GM12801 (cell line): ENCODE results near the gene CYB5D1.

Experiments
- CTCF ChIP-seq: IDR thresholded peaks from one replicate; pipeline ENCODE4 v1.5.1; 2011; ENCODE audit warnings: control low read depth; ENCODE audit not compliant: insufficient read length; ENCODE audit errors: extremely low read depth

Gene CYB5D1

DNA sequence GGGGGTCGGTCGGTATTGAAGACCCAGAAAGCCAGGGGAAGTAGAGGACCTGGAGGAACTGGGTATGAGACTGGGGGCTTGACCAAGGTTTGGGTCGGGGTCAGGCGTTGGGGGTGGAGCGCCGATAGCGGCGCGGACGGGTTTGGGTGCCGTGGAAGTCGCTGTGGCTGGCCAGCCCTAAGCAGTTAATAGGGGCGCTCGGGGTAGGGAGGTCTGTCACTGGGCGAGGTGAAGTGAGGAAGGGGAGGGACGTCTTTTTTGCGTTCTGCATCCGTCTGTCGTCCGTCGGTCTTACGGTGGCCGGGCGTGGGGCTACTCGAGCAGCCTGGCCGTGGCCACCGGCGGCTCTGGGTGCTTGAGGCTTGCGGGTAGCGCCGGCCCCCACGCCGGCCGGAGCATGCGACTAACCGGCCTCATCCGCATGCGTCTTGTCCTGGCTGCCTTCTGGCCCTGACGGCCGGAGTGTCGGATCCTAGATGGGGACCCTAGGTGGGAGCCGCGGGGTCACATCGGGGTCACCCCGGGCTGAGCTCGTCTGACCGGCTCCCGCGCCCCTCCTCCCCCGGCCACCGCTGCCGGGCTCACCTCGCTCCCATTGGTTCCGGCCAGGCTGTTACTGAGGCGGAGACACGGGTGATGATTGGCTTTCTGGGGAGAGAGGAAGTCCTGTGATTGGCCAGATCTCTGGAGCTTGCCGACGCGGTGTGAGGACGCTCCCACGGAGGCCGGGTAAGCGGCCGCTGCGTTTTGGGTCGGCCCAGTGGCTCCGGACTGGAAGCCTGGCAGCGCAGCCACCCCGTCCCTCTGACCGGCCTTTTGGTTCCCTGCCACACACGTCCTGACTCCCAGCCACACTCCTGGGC lies 13.3 kb upstream of the CYB5D1 start:
- TF ChIP-seq CTCF, result no peak

DNA sequence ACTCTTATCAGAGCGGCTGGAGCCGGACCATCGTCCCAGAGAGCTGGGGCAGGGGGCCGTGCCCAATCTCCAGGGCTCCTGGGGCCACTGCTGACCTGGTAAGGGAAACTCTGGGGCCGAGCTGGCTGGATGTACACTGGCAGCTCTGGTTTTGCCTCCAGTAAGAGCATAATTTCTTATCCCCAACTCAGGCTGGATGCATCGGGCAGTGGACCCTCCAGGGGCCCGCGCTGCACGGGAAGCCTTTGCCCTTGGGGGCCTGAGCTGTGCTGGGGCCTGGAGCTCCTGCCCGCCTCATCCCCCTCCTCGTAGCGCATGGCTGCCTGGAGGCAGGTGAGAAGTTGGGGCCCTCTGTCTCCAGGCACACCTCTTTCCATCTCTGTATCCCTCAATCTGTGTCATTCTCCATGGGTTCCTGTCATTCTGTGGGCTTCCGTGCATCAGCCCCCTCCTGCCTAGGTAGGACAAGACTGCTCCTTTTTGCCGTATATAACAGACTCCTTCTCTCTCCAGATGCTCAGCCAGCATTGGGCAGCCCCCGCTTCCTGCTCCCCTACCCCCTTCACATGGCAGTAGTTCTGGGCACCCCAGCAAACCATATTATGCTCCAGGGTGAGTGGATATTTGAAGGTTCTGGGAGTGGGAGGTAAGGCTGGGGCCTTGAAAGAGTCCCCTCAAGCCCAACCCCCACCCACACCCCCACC lies 12.3 kb upstream of the CYB5D1 start:
- no peak for TF ChIP-seq CTCF

DNA sequence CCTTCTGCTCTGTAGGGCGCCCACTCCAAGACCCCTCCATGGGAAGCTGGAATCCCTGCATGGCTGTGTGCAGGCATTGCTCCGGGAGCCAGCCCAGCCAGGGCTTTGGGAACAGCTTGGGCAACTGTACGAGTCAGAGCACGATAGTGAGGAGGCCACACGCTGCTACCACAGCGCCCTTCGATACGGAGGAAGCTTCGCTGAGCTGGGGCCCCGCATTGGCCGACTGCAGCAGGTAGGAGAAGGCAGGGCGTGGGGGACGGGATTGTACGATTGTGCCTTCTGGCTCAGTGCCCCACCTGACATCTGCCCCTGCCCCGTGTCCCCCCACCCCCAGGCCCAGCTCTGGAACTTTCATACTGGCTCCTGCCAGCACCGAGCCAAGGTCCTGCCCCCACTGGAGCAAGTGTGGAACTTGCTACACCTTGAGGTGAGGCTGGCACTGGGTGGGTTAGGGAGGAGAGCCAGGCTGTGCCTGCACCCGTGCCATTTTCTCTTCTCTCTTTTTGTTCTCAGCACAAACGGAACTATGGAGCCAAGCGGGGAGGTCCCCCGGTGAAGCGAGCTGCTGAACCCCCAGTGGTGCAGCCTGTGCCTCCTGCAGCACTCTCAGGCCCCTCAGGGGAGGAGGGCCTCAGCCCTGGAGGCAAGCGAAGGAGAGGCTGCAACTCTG lies 11.6 kb upstream of the CYB5D1 start:
- TF ChIP-seq CTCF, result no peak

DNA sequence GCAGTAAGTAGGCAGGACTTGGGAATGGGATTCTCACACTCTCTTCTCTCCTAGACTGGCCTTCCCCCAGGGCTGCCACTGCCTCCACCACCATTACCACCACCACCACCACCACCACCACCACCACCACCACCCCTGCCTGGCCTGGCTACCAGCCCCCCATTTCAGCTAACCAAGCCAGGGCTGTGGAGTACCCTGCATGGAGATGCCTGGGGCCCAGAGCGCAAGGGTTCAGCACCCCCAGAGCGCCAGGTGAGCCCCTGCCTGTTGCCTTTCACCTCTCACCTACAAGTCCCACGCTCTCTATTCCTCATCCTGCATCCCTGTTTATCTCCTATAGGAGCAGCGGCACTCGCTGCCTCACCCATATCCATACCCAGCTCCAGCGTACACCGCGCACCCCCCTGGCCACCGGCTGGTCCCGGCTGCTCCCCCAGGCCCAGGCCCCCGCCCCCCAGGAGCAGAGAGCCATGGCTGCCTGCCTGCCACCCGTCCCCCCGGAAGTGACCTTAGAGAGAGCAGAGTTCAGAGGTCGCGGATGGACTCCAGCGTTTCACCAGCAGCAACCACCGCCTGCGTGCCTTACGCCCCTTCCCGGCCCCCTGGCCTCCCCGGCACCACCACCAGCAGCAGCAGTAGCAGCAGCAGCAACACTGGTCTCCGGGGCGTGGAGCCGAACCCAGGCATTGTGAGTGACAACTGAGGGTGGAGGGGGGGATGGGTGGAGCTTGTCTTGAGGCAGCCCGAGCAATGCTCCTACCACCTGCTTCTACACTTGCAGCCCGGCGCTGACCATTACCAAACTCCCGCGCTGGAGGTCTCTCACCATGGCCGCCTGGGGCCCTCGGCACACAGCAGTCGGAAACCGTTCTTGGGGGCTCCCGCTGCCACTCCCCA lies 10.8 kb upstream of the CYB5D1 start:
- TF ChIP-seq CTCF, result no peak

- TF ChIP-seq CTCF, result no peak
These were observed 9.6 kb upstream of the CYB5D1 start for GRCh38 chr17:7848131-7848579.

GRCh38 chr17:7848739-7849129 lies 9.1 kb upstream of the CYB5D1 start:
- TF ChIP-seq CTCF, result no peak
